Peyer's patch (tissue), 4 donors: Measurements from ENCODE around the gene SERINC2.

Experiments
- CTCF ChIP-seq, 6 experiments: fragments of 450-650 bp in 4 of 6; fragments of 200-600 bp in 2 of 6; sonication (generic) in 1 of 6; IDR thresholded peaks; one replicate each; pipeline ENCODE4 v1.5.1; 2017 to 2019; ENCODE audit warnings: antibody characterized with exemption in 6 of 6, mild to moderate bottlenecking in 3 of 6, moderate library complexity in 1 of 6
- POLR2A ChIP-seq, 2 donors: fragments of 450-650 bp; IDR thresholded peaks; one replicate each; pipeline ENCODE4 v1.5.1; 2017; ENCODE audit warnings: antibody characterized with exemption in 2 of 2, mild to moderate bottlenecking in 2 of 2, moderate library complexity in 2 of 2

GRCh38 chr1:31428436-31429221 lies 15.6 kb downstream of the SERINC2 start:
- TF ChIP-seq CTCF (IDR thresholded peaks at IDR 0.05) (no peak), POLR2A (IDR thresholded peaks at IDR 0.05) (no peak)
